GM12878 (cell line): ENCODE results near the gene ASB2. TPM values are rescaled to one million over a fixed set of nuclear protein-coding genes. Genes with fewer than 3 reads are reported as not detected.

Experiments
- CUX1 ChIP-seq: IDR thresholded peaks from 2 replicates; pipeline ENCODE4 v1.6.1; 2012; ENCODE audit warnings: improper control_type of control experiment, low read depth, low read length; ENCODE audit not compliant: insufficient replicate concordance
- FOXM1 ChIP-seq: IDR thresholded peaks from 2 replicates; pipeline ENCODE4 v1.6.1; 2012; ENCODE audit warnings: low read depth, mild to moderate bottlenecking, inconsistent platforms, low read length, moderate library complexity
- SKIL ChIP-seq: fragments of 450-650 bp; IDR thresholded peaks from 2 replicates; pipeline ENCODE4 v1.6.1; 2017; ENCODE audit warnings: mild to moderate bottlenecking, low read depth, inconsistent platforms; ENCODE audit not compliant: poor library complexity, severe bottlenecking
- TCF12 ChIP-seq: IDR thresholded peaks from 2 replicates; pipeline ENCODE4 v1.6.1; 2011; ENCODE audit warnings: low read depth, mild to moderate bottlenecking, low read length
- polyA plus RNA-seq, 11 experiments: library from polyadenylated mRNA; depleted of rRNA in 4 of 11; unstranded in 6 of 11; stranded (reverse) in 5 of 11; fragments of >200 nt; fragmentation: Nextera tagmentation in 4 of 11; fragmentation: Illumina TruSeq in 1 of 11; extraction: Ambion mirVana in 4 of 11; extraction: Trizol in 1 of 11; gene quantifications; 1 replicate in 1 of 11; 2 replicates in 10 of 11; pipeline versions ENCODE4 v1.2.1 to v1.2.3, GENCODE V29; 2011 to 2016; ENCODE audit warnings: inconsistent platforms in 2 of 11, missing spikeins in 2 of 11, low read depth in 1 of 11
- total RNA-seq, 4 experiments: library from RNA; depleted of rRNA in 3 of 4; stranded (reverse); fragments of >200 nt in 3 of 4; fragmentation: Illumina TruSeq in 1 of 4; extraction: Trizol in 1 of 4; gene quantifications; 2 replicates each; pipeline versions ENCODE4 v1.2.1 to v1.2.3, GENCODE V29; 2013 to 2021

The ASB2 gene
- total and polyA plus RNA-seq, 10 of the 15 experiments (the other 5 are each of a cell fraction or from before 2014, with no cell fraction given): 3.0 to 54.8 (median 33.5) TPM

GRCh38 chr14:93929048-93929535, 47.3 kb downstream of the ASB2 start (continued):
- TF ChIP-seq CUX1 (no peak), SKIL (no peak), FOXM1 (no peak), TCF12 (no peak)
- TF ChIP-seq, all 136 proteins: peak for 0
